GM19025 (cell line): ENCODE results near the gene HDAC7.

Experiments used
- ATAC-seq: cut with Tn5 transposase; IDR thresholded peaks from one replicate; pipeline ENCODE4 v1.9.1; 2021; ENCODE audit warnings: mild to moderate bottlenecking, low read depth, moderate library complexity; ENCODE audit not compliant: unreplicated experiment

HDAC7 gene

DNA sequence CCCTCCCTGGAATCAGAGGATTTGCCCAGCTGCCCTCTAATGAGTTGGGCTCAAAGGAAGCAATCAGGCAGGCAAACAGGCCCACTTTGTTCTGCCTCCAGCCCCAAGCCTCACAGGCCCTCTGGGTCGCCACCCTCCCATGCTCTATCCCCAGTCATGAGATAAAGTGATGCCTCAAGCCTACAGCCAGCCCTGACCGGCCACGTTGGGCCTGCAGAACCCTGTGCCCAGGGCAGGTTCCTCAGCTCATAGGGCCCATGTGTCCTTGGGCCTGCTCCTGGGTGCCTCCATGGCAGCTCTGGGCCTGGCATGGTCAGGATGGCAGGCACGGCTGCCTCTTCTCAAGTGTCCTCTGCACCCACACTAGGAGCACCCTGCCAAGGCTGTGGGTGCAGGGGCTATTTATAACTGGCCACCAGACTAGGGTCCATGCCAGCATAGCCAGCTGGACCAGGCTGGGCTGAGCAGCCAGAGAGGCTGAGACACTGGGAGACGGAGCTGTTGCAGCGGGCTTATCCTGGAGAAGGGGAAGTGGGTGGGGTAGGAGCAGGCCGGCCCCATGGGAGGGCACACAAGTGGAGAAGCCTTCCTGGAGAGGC is 20.2 kb downstream of the HDAC7 start:
- no peak for ATAC-seq

DNA sequence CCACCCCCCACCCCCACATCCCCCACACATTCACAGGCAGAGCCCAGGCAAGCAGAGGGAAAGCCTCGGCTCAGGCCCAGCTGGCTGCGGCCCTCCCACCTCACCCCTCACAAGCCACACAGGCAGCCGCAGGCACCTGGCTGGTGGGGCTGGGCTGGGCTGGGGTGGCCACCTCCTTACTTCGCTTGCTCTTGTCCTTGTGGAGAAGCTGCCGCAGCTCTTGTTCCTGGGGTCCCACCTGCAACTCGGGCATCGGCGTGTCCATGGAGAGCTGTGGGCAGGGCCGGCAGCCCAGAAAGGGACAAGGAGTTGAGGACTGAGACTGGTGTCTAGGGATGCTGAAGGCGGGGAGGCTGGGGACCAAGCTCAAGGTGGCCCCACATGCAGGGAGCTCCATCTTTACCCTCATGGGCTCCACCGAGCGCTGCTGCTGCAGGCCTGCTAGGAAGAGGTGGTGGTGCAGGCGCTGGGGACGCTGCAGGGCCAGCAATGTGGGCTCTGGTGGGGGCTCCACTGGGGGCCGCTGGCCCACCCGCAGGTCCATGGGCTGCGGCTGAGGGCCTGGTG is 21.2 kb downstream of the HDAC7 start:
- no peak for ATAC-seq

DNA sequence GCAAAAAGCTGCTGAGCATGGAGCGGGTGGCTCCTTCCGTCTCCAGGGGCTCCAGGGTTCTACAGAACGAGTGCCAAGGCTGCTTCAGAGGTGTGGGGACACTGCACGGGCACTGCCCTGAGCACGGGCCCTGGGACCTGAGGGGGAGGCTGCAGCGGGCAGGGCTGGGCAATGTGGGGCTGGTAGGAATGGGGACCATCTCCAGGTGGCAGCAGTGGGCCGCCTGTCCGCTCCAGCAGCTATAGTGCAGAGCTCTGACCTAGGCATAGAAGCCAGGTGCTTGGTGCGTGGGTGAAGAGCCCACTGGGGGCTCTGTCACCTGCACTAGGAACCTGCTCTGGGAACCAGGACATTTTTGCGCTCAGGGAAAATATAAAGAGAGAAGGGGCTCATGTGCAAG is 22.3 kb downstream of the HDAC7 start:
- ATAC-seq, result no peak

- no peak for ATAC-seq
These were observed 23.8 kb downstream of the HDAC7 start for GRCh38 chr12:47795814-47796411.

DNA sequence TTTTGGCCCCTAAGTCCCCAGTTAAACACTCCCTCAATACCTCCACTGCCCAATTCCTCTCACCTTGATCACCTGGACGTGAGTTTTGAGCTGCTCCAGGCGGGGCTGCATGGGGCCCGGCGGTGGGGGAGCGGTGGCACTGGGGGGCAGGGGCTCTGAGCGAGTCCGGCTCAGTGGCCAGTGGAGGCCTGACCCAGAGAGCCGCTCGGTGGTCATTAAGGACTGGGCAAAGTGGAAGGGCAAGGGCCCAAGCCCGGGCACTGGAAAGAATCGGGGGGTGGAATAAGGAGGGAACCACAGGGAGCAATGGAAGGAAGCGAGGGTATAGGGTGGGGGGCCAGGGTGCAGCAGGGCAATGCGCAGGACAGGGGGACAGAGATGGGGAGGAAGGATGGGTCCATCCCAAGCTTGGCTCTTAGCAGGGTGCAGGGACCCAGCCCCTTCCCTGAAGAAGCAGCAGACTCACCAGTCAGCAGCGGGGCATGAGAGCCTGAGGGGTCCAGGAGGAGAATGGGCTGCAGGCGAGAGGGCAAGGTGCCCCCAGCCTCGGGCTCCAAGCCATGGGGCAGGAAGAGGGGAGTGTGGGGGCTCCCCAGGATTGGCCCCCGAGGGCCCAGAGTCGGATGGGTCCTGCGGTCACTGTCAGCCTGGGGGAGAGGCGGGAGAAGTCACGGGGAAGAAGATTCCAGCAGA is 24.4 kb downstream of the HDAC7 start:
- ATAC-seq, result no peak

DNA sequence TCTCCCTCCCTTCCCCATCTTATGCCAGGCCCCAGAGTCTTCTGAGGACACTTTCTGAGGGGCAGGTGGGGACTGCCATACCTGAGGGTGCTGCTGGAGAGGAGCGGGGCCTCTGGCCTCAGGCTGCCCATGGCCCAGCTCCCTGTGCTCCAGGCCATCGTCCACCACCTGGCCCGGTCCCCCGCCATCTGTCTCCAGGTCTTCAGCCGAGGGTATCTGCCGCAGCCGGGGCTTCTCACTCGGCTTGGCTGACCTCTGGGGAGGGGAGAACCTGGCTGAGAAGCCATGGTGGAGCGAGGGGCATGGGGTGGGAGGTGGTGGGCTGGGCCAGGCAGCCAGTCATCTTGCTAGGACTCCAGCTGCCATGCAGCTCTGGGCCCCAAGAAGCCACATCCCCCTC is 25.0 kb downstream of the HDAC7 start:
- ATAC-seq, result no peak

GRCh38 chr12:47793015-47793681 is 26.6 kb downstream of the HDAC7 start:
- ATAC-seq, result no peak

DNA sequence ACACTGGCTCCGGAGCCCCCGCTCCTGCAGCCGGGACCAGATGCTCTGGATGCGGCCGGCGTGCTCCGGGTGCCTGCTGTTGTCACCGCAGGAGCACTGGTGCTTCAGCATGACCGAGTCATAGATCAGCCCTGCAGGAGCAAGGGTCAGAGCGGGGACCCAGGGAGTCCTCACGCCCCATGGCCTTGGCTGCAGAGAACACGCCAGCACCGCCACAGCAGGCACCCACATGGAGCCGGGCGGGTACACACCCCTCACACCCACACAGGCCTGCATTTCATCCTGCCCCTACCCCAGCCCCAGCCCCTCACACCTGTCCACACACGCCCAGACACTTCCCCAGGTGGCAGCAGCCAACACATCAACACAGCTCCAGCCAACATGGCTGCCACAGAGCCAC is 27.8 kb downstream of the HDAC7 start:
- ATAC-seq, result no peak

DNA sequence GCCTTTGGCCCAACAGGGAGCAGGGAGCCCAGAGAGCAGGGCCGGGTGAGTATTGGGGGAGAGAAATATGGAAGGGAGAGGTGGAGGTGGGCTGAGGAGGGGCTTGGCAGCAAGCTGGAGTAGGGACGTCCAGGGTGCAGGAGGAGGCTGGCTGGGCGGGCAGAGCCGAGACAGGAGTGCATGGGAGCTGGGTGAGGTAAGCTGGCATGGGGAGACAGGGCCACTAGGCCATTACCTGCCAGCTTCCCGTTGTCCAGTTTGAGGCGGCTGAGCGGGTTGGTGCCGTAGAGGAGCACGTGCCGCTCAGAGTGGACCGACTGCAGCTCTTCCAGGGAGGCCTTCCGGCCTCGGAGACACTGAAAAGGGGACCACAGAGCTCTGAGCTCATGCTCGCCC is 28.4 kb downstream of the HDAC7 start:
- no peak for ATAC-seq

DNA sequence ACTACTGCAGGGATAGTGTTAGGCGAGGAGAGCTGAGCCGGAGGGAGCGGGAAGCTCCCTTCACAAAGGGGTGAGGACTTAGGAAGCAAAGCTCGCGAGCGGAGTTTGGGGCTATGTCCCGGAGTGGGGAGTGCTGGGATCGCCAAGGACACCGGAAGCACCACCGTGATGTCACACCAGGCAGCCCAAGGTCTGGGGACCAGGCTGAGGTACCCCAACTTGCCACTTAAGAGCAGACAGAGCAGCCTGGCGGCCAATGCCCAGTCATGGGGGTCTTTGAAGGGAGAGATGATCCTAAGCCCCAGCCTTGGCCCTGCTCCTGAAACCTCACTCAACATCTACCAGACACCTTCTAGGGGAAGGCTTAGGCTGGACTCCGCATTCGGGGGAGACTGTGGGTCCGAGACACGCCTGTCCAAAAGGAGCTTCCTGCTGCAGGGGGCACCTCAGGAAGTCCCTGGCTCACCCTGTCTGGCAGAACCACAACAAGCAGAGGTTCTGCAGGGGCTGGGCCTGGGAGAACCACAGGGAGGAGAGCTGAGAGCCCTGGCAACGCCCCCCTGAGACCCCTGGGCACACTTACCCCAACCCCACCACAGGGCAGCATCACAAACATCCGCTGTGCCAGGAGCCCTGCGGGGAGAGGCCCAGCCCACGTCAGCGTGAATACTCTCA is 28.9 kb downstream of the HDAC7 start:
- ATAC-seq, result no peak

- ATAC-seq, result no peak
These were observed 29.8 kb downstream of the HDAC7 start for GRCh38 chr12:47789712-47790489.

GRCh38 chr12:47789141-47789540 is 30.6 kb downstream of the HDAC7 start:
- no peak for ATAC-seq

- ATAC-seq, result no peak
These were observed 31.9 kb downstream of the HDAC7 start for GRCh38 chr12:47787596-47788319.

GRCh38 chr12:47786662-47787280 is 32.9 kb downstream of the HDAC7 start:
- no peak for ATAC-seq

DNA sequence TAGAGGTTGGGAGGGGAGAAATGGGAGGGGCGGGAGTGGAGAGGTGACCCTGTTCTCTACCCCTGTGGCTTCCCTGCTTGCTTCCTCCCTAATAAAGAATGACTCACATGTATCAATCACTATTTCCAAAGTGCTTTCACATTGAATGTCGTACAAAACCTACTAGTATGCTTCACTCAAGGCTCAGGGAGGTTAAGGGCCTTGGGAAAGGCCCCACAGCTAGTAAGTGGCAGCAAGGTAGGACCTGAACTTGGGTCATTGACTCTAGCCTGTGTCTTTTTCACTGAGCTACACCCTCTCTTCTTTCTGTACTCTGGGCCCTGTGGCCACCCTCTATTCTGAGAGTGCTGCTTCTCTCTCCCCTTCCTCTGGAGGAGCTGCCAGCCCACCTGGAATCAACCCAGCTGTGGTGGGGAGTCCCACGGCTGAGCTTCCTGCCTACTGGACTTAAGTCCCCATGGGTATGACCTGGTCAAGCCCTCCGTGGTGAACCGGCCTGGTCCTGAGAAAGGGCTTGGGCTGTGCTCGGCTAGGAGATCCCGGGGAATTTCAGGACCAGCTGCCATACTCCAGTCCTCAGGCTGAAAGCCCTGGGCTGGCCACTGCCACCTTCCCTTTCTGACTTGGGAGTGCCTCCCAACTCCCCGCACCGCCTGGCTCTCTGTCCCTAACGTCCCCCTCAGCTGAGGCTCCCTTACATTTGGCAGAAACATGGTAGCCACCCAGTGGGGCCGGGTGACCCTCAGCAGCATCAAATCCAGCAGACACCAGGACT is 33.6 kb downstream of the HDAC7 start:
- no peak for ATAC-seq

- no peak for ATAC-seq
These were observed 34.4 kb downstream of the HDAC7 start for GRCh38 chr12:47785036-47785886.
